Uterus (tissue), 4 donors: ENCODE measurements around the gene TRIO. TPM values are rescaled to one million over a fixed set of nuclear protein-coding genes. Genes with fewer than 3 reads are reported as not detected.

Source experiments
- DNase-seq, 2 donors: peaks; one replicate each; pipeline ENCODE4 v3.0.0-alpha.2; 2019 to 2020
- H3K27ac ChIP-seq, 2 donors: fragments of 200-600 bp; sonication (generic); 1 replicate in 1 of 2; 2 replicates in 1 of 2; pipeline ENCODE4 v1.5.1; 2016 to 2018
- H3K27me3 ChIP-seq, 2 donors: fragments of 200-600 bp; sonication (generic); one replicate each; pipeline ENCODE4 v1.5.1; 2018 to 2019; ENCODE audit warnings: control low read depth in 1 of 2
- H3K36me3 ChIP-seq, 2 donors: fragments of 200-600 bp; sonication (generic); one replicate each; pipeline ENCODE4 v1.5.1; 2019; ENCODE audit warnings: control low read depth in 1 of 2
- H3K4me1 ChIP-seq, 2 donors: fragments of 200-600 bp; sonication (generic); one replicate each; pipeline ENCODE4 v1.5.1; 2018 to 2019; ENCODE audit warnings: control low read depth in 1 of 2
- H3K4me3 ChIP-seq, 2 donors: fragments of 200-600 bp; sonication (generic); 1 replicate in 1 of 2; 2 replicates in 1 of 2; pipeline ENCODE4 v1.5.1; 2018 to 2019; ENCODE audit warnings: mild to moderate bottlenecking in 1 of 2
- H3K9me3 ChIP-seq, 2 donors: fragments of 200-600 bp; sonication (generic); one replicate each; pipeline ENCODE4 v1.5.1; 2019; ENCODE audit warnings: control low read depth in 1 of 2
- CTCF ChIP-seq, 4 experiments: fragments of 200-600 bp in 2 of 4; fragments of 450-650 bp in 2 of 4; sonication (generic) in 2 of 4; IDR thresholded peaks; one replicate each; pipeline ENCODE4 v1.5.1; 2016 to 2019; ENCODE audit warnings: antibody characterized with exemption in 4 of 4, mild to moderate bottlenecking in 2 of 4, moderate library complexity in 1 of 4
- POLR2A ChIP-seq, 2 donors: fragments of 450-650 bp; IDR thresholded peaks; one replicate each; pipeline ENCODE4 v1.6.1; 2016; ENCODE audit warnings: antibody characterized with exemption in 2 of 2, mild to moderate bottlenecking in 1 of 2, moderate library complexity in 1 of 2
- intact Hi-C: fragments of 100-400 bp; cut with DNase I; formaldehyde crosslinking; loops from one replicate; pipeline ENCODE4 v1.15.1; 2023; ENCODE audit warnings: low total_unique reads
- total RNA-seq, 4 donors: library from RNA; depleted of rRNA in 3 of 4; stranded (reverse); fragments of >200 nt in 3 of 4; gene quantifications; one replicate each; pipeline versions ENCODE4 v1.1.0 to v1.2.4, GENCODE V29; 2014 to 2023
- donor health status: DM: yes; HTN: yes; CAD: no.

TRIO gene
- total RNA-seq, 4 donors from 2014 or later, result 93.5 to 234 (median 207) TPM

- H3K4me1 ChIP-seq, result peaks cover 6 to 29% of the 10 kb centered on the region in 2 donors
- TF ChIP-seq POLR2A (IDR thresholded peaks at IDR 0.05) (peak; percentile 56 to 67), CTCF (IDR thresholded peaks at IDR 0.05) (no peak)
- intact Hi-C loops, result no loop called here
- H3K4me3 ChIP-seq, result no peak overlapping the region
- peak overlapping the region; percentile 95 to 96 for H3K27ac ChIP-seq
- no peak for DNase-seq
- H3K36me3 ChIP-seq, result no peaks in the 10 kb centered on the region
- H3K9me3 ChIP-seq, result no peaks in the 10 kb centered on the region
- no peaks in the 10 kb centered on the region for H3K27me3 ChIP-seq
Observed at GRCh38 chr5:14186059-14186830, 43.1 kb downstream of the TRIO start.

- Histone ChIP-seq H3K4me3 (no peak overlapping the region), H3K27ac (peak overlapping the region; percentile 95 to 96), H3K27me3 (no peaks in the 10 kb centered on the region), H3K9me3 (no peaks in the 10 kb centered on the region), H3K4me1 (peaks cover 6 to 27% of the 10 kb centered on the region in 2 donors), H3K36me3 (no peaks in the 10 kb centered on the region)
- intact Hi-C loops, result no loop called here
- TF ChIP-seq POLR2A (IDR thresholded peaks at IDR 0.05) (no peak), CTCF (IDR thresholded peaks at IDR 0.05) (no peak)
- DNase-seq, result no peak
Observed at GRCh38 chr5:14187157-14187556, 44.0 kb downstream of the TRIO start.

GRCh38 chr5:14187660-14188059 is 44.5 kb downstream of the TRIO start:
- intact Hi-C loops, result no loop called here

GRCh38 chr5:14188778-14189177 is 45.6 kb downstream of the TRIO start:
- no peak for DNase-seq
- Histone ChIP-seq H3K27me3 (no peaks in the 10 kb centered on the region), H3K27ac (peak overlapping the region; percentile 95 to 96), H3K36me3 (no peaks in the 10 kb centered on the region), H3K4me3 (no peak overlapping the region), H3K4me1 (peaks cover 6 to 23% of the 10 kb centered on the region in 2 donors), H3K9me3 (no peaks in the 10 kb centered on the region)
- no peak for TF ChIP-seq CTCF (IDR thresholded peaks at IDR 0.05)
- TF ChIP-seq POLR2A (IDR thresholded peaks at IDR 0.05), result no peak
- intact Hi-C loops, result no loop called here

More at GRCh38 chr5:14187660-14188059, 44.5 kb downstream of the TRIO start:
- Histone ChIP-seq H3K4me3 (no peak overlapping the region), H3K4me1 (peaks cover 6 to 22% of the 10 kb centered on the region in 2 donors), H3K27me3 (no peaks in the 10 kb centered on the region), H3K9me3 (no peaks in the 10 kb centered on the region), H3K27ac (peak overlapping the region; percentile 95 to 96), H3K36me3 (no peaks in the 10 kb centered on the region)
- TF ChIP-seq POLR2A (IDR thresholded peaks at IDR 0.05), result no peak
- TF ChIP-seq CTCF (IDR thresholded peaks at IDR 0.05), result no peak
- no peak for DNase-seq

- Histone ChIP-seq H3K27me3 (no peaks in the 10 kb centered on the region), H3K9me3 (no peaks in the 10 kb centered on the region), H3K27ac (peak overlapping the region; percentile 56 to 95), H3K4me3 (no peak overlapping the region), H3K36me3 (no peaks in the 10 kb centered on the region), H3K4me1 (peaks cover 6 to 25% of the 10 kb centered on the region in 2 donors)
- DNase-seq, result no peak
- intact Hi-C loops, result no loop called here
- TF ChIP-seq CTCF (IDR thresholded peaks at IDR 0.05), result no peak
- TF ChIP-seq POLR2A (IDR thresholded peaks at IDR 0.05), result no peak
Observed at GRCh38 chr5:14189680-14190079, 46.5 kb downstream of the TRIO start.
